MM.1S (cell line): ENCODE measurements around the gene DENND4B.
A peak's percentile ranks its signal among the peaks of the same experiment; 100 is the strongest.

Source experiments
- DNase-seq: peaks from one replicate; pipeline ENCODE4 v3.0.0-alpha.2; 2015
- H2AFZ ChIP-seq: fragments of 300-600 bp; sonication (generic); 2 replicates; pipeline ENCODE4 v1.6.0; 2016; ENCODE audit warnings: antibody characterized with exemption, low read length
- H3F3A ChIP-seq: fragments of 300-600 bp; sonication (generic); 2 replicates; pipeline ENCODE4 v1.6.1; 2016; ENCODE audit warnings: mild to moderate bottlenecking, antibody characterized with exemption, low read length, moderate library complexity, mixed read lengths; ENCODE audit not compliant: insufficient read depth
- H3K27ac ChIP-seq: fragments of 300-600 bp; sonication (generic); 2 replicates; pipeline ENCODE4 v1.5.1; 2016; ENCODE audit warnings: mild to moderate bottlenecking, low read length
- H3K27me3 ChIP-seq: fragments of 300-600 bp; sonication (generic); replicated peaks from 2 replicates; pipeline ENCODE4 v1.6.0; 2016; ENCODE audit warnings: low read length; ENCODE audit not compliant: insufficient read depth
- H3K36me3 ChIP-seq: fragments of 300-600 bp; sonication (generic); replicated peaks from 2 replicates; pipeline ENCODE4 v1.6.1; 2016; ENCODE audit warnings: mild to moderate bottlenecking, low read length, mixed read lengths; ENCODE audit not compliant: insufficient read depth
- H3K4me1 ChIP-seq: fragments of 300-600 bp; sonication (generic); 2 replicates; pipeline ENCODE4 v1.6.1; 2016; ENCODE audit warnings: low read length, mixed read lengths
- H3K4me2 ChIP-seq: fragments of 300-600 bp; sonication (generic); 2 replicates; pipeline ENCODE4 v1.6.0; 2016; ENCODE audit warnings: low read depth, low read length
- H3K4me3 ChIP-seq: fragments of 300-600 bp; sonication (generic); 2 replicates; pipeline ENCODE4 v1.5.1; 2016; ENCODE audit warnings: low read length, mixed read lengths
- H3K79me2 ChIP-seq: fragments of 300-600 bp; sonication (generic); 2 replicates; pipeline ENCODE4 v1.6.1; 2016; ENCODE audit warnings: mixed run types, low read length, mixed read lengths
- H3K9ac ChIP-seq: fragments of 300-600 bp; sonication (generic); 2 replicates; pipeline ENCODE4 v1.6.1; 2016; ENCODE audit warnings: low read length, mixed read lengths
- H3K9me2 ChIP-seq: fragments of 300-600 bp; sonication (generic); replicated peaks from 2 replicates; pipeline ENCODE4 v1.6.1; 2016; ENCODE audit warnings: mild to moderate bottlenecking, low read length, mixed read lengths; ENCODE audit not compliant: insufficient read depth
- H3K9me3 ChIP-seq: fragments of 300-600 bp; sonication (generic); replicated peaks from 2 replicates; pipeline ENCODE4 v1.6.1; 2016; ENCODE audit warnings: mild to moderate bottlenecking, low read length, mixed read lengths; ENCODE audit not compliant: insufficient read depth
- H4K20me1 ChIP-seq: fragments of 300-600 bp; sonication (generic); 2 replicates; pipeline ENCODE4 v1.6.1; 2016; ENCODE audit warnings: mild to moderate bottlenecking, low read length, moderate library complexity, mixed read lengths; ENCODE audit not compliant: insufficient read depth
- CTCF ChIP-seq: fragments of 300-600 bp; sonication (generic); IDR thresholded peaks from 2 replicates; pipeline ENCODE4 v1.5.1; 2016; ENCODE audit warnings: antibody characterized with exemption, low read length, mixed read lengths
- EZH2 ChIP-seq: fragments of 300-600 bp; sonication (generic); optimal IDR thresholded peaks from 2 replicates; pipeline ENCODE3; 2017; ENCODE audit warnings: low read depth, mild to moderate bottlenecking, antibody characterized with exemption, low read length, mixed read lengths
- EZH2phosphoT487 ChIP-seq: fragments of 300-600 bp; sonication (generic); IDR thresholded peaks from 2 replicates; pipeline ENCODE4 v1.6.1; 2018; ENCODE audit warnings: antibody characterized with exemption, low read length

The DENND4B gene

GRCh38 chr1:153987621-153988020, 41.1 kb upstream of the DENND4B start:
- Histone ChIP-seq H3K36me3 (peaks cover 13% of the 10 kb centered on the region), H3K4me1 (peaks cover 13% of the 10 kb centered on the region), H3K27me3 (peaks cover 5% of the 10 kb centered on the region; the same call in 1 of the 2 replicates), H3K9ac (peak overlapping the region; percentile 35; the same call in 1 of the 2 replicates), H3F3A (peaks cover 26% of the 10 kb centered on the region), H3K79me2 (peaks cover 20% of the 10 kb centered on the region), H3K4me3 (peak overlapping the region; percentile 48), H3K4me2 (peak overlapping the region; percentile 85; the same call in 1 of the 2 replicates), H3K9me2 (no peaks in the 10 kb centered on the region), H3K9me3 (no peaks in the 10 kb centered on the region), H2AFZ (peak overlapping the region; percentile 90), H3K27ac (peak overlapping the region; percentile 77; the same call in 1 of the 2 replicates), H4K20me1 (no peaks in the 10 kb centered on the region)
- no peak for DNase-seq
- no peak for TF ChIP-seq EZH2
- TF ChIP-seq CTCF, result no peak
- no peak for TF ChIP-seq EZH2phosphoT487

- H2AFZ ChIP-seq, result peak within 1 kb of the TSS; percentile 90
- H3F3A ChIP-seq, result peaks cover 12% of the 10 kb centered on the region
- H3K4me1 ChIP-seq, result 0 out of 2 replicates have a peak, but pooled peaks cover 2% of the 10 kb centered on the region
- no peaks in the 10 kb centered on the region; the same call in 1 of the 2 replicates for H3K36me3 ChIP-seq
- no peaks in the 10 kb centered on the region for H3K9me2 ChIP-seq
- peaks cover 6% of the 10 kb centered on the region for H3K79me2 ChIP-seq
- H3K9me3 ChIP-seq, result no peaks in the 10 kb centered on the region
- peaks cover 5% of the 10 kb centered on the region; the same call in 1 of the 2 replicates for H3K27me3 ChIP-seq
- H3K4me3 ChIP-seq, result peak within 1 kb of the TSS; percentile 48
- DNase-seq, result no peak
- peak within 1 kb of the TSS; percentile 77 for H3K27ac ChIP-seq
- H3K9ac ChIP-seq, result peak within 1 kb of the TSS; percentile 35; the same call in 1 of the 2 replicates
- TF ChIP-seq EZH2 (no peak), CTCF (no peak), EZH2phosphoT487 (no peak)
- no peaks in the 10 kb centered on the region for H4K20me1 ChIP-seq
- peak within 1 kb of the TSS; percentile 85 for H3K4me2 ChIP-seq
Observed at GRCh38 chr1:153985941-153986761, 39.6 kb upstream of the DENND4B start, which contains the start of gene RAB13. Gene RAB13, minus strand, starts transcription at chr1:153986339. Its CDS starts 103 bp downstream, at chr1:153986236.

- no peak for DNase-seq
- Histone ChIP-seq H2AFZ (no peak overlapping the region), H3K9me3 (no peaks in the 10 kb centered on the region), H3K4me3 (no peak overlapping the region), H3K27me3 (peaks cover 5% of the 10 kb centered on the region; the same call in 1 of the 2 replicates), H3K9me2 (no peaks in the 10 kb centered on the region), H3F3A (peaks cover 9% of the 10 kb centered on the region), H3K79me2 (no peaks in the 10 kb centered on the region), H3K4me2 (no peak overlapping the region), H3K9ac (no peak overlapping the region), H3K36me3 (no peaks in the 10 kb centered on the region), H3K27ac (no peak overlapping the region), H3K4me1 (0 out of 2 replicates have a peak, but pooled peaks cover 2% of the 10 kb centered on the region), H4K20me1 (no peaks in the 10 kb centered on the region)
- TF ChIP-seq EZH2, result no peak
- TF ChIP-seq EZH2phosphoT487, result no peak
- TF ChIP-seq CTCF, result no peak
Observed at GRCh38 chr1:153985341-153985912, 38.9 kb upstream of the DENND4B start.
